Gastroesophageal sphincter (tissue), 4 donors: ENCODE results near the gene EPHB1. TPM values are rescaled to one million over a fixed set of nuclear protein-coding genes. Genes with fewer than 3 reads are reported as not detected.
"Not testable (repeated sequence)": the region's sequence is repeated elsewhere in the genome, so short reads cannot be mapped to it uniquely, and the experiment has no call there.

Source experiments
- ATAC-seq: fragments of 150-250 bp; one replicate; pipeline ENCODE4 v1.9.1; 2016; ENCODE audit warnings: mild to moderate bottlenecking, moderate library complexity
- H3K27ac ChIP-seq, 4 donors: fragments of 200-600 bp; sonication (generic) in 3 of 4; 1 replicate in 3 of 4; 2 replicates in 1 of 4; pipeline ENCODE4 v1.5.1; 2016 to 2019
- H3K27me3 ChIP-seq: fragments of 200-600 bp; sonication (generic); one replicate; pipeline ENCODE4 v1.5.1; 2019
- H3K36me3 ChIP-seq, 2 donors: fragments of 200-600 bp; sonication (generic); one replicate each; pipeline ENCODE4 v1.5.1; 2019; ENCODE audit warnings: control low read depth in 1 of 2
- H3K4me1 ChIP-seq, 3 donors: fragments of 200-600 bp; sonication (generic); 1 replicate in 2 of 3; 2 replicates in 1 of 3; pipeline ENCODE4 v1.5.1; 2016 to 2019; ENCODE audit warnings: control low read depth in 2 of 3
- H3K4me3 ChIP-seq, 2 donors: fragments of 200-600 bp; sonication (generic); one replicate each; pipeline ENCODE4 v1.5.1; 2019; ENCODE audit warnings: mild to moderate bottlenecking in 1 of 2, moderate library complexity in 1 of 2
- H3K9me3 ChIP-seq, 3 donors: fragments of 200-600 bp; sonication (generic); one replicate each; pipeline ENCODE4 v1.5.1; 2017 to 2019; ENCODE audit warnings: control low read depth in 2 of 3
- CTCF ChIP-seq, 4 experiments: fragments of 200-600 bp in 2 of 4; fragments of 450-650 bp in 2 of 4; sonication (generic) in 1 of 4; IDR thresholded peaks; one replicate each; pipeline ENCODE4 v1.5.1; 2017 to 2019; ENCODE audit warnings: antibody characterized with exemption in 4 of 4, mild to moderate bottlenecking in 2 of 4, moderate library complexity in 2 of 4
- EP300 ChIP-seq: sonication (generic); formaldehyde crosslinking; IDR thresholded peaks from one replicate; pipeline ENCODE4 v1.6.1; 2017; ENCODE audit warnings: antibody characterized with exemption, mild to moderate bottlenecking
- POLR2A ChIP-seq, 2 donors: fragments of 450-650 bp; IDR thresholded peaks; one replicate each; pipeline ENCODE4 v1.6.1; 2017; ENCODE audit warnings: antibody characterized with exemption in 2 of 2, mild to moderate bottlenecking in 2 of 2, moderate library complexity in 1 of 2
- POLR2AphosphoS5 ChIP-seq: sonication (generic); formaldehyde crosslinking; IDR thresholded peaks from one replicate; pipeline ENCODE4 v1.6.1; 2017; ENCODE audit warnings: antibody characterized with exemption
- WGBS, 2 donors: methylation state at CpG; one replicate each; pipeline ENCODE4 v1.1.5; 2018; ENCODE audit warnings: low coverage in 1 of 2; 5-methylcytosine and 5-hydroxymethylcytosine counted together
- total RNA-seq, 4 donors: library from RNA; depleted of rRNA; stranded (reverse); fragments of >200 nt; gene quantifications; one replicate each; pipeline ENCODE4 v1.1.0, GENCODE V29; 2016

The EPHB1 gene
- total RNA-seq, 4 donors from 2014 or later: 0.81 to 5.7 (median 2.5) TPM; not detected in 1

- H3K27ac ChIP-seq: no peak overlapping the region
- no peaks in the 10 kb centered on the region for H3K4me1 ChIP-seq
- no peaks in the 10 kb centered on the region for H3K27me3 ChIP-seq
- H3K4me3 ChIP-seq: no peak overlapping the region
- TF ChIP-seq POLR2AphosphoS5 (no peak), EP300 (no peak), POLR2A (IDR thresholded peaks at IDR 0.05) (no peak), CTCF (IDR thresholded peaks at IDR 0.05) (no peak)
- no peak for ATAC-seq
- H3K36me3 ChIP-seq: no peaks in the 10 kb centered on the region
- no peaks in the 10 kb centered on the region for H3K9me3 ChIP-seq
Observed at GRCh38 chr3:134998158-134998557, 203.1 kb downstream of the EPHB1 start.

DNA sequence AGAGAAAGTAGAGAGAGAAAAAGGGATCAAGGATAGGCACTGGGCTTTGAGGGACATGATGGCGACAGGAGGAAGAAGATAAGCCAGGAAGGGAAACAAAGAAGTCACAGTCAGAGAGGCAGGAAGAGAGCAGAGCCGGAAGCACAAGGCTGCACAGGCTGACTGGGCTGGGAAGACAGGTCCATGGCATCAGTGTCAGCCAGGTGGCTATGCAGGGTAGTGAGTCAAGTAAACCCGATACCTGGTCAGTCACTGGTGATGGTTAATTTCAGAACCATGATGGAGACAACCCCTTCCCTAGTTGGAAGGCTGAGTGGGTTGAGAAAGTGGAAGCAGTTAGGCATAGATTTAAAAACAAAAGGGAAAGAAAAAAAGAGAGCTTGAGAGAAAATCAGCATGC is 203.8 kb downstream of the EPHB1 start:
- Histone ChIP-seq H3K4me3 (no peak overlapping the region), H3K9me3 (no peaks in the 10 kb centered on the region), H3K36me3 (no peaks in the 10 kb centered on the region), H3K27me3 (no peaks in the 10 kb centered on the region), H3K4me1 (no peaks in the 10 kb centered on the region), H3K27ac (no peak overlapping the region)
- ATAC-seq: no peak
- TF ChIP-seq POLR2AphosphoS5 (no peak), POLR2A (IDR thresholded peaks at IDR 0.05) (no peak), EP300 (no peak), CTCF (IDR thresholded peaks at IDR 0.05) (no peak)
- 64% methylated on average over 3 of the region's 3 CpGs; no CpG with 5 or more reads in 1 of the 2 donors for WGBS, 2 donors

- Histone ChIP-seq H3K4me1 (no peaks in the 10 kb centered on the region), H3K9me3 (peaks cover 0 to 6% (median 0%) of the 10 kb centered on the region in 3 donors), H3K27me3 (no peaks in the 10 kb centered on the region), H3K4me3 (no peak overlapping the region), H3K36me3 (no peaks in the 10 kb centered on the region), H3K27ac (no peak overlapping the region)
- ATAC-seq: no peak
- TF ChIP-seq POLR2AphosphoS5 (no peak), POLR2A (IDR thresholded peaks at IDR 0.05) (no peak)
- 17 to 35% methylated on average over 4 of the region's 4 CpGs for WGBS, 2 donors
Observed at GRCh38 chr3:135000465-135000864, 205.4 kb downstream of the EPHB1 start.

DNA sequence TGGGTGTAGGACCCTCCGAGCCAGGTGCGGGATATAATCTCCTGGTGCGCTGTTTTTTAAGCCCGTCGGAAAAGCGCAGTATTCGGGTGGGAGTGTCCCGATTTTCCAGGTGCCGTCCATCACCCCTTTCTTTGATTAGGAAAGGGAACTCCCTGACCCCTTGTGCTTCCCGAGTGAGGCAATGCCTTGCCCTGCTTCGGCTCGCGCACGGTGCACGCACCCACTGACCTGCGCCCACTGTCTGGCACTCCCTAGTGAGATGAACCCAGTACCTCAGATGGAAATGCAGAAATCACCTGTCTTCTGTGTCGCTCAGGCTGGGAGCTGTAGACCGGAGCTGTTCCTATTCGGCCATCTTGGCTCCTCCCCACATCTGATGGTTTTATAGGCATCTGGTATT is 210.6 kb downstream of the EPHB1 start:
- not testable (repeated sequence) for H3K27me3 ChIP-seq, H3K36me3 ChIP-seq, H3K9me3 ChIP-seq, H3K27ac ChIP-seq, H3K4me3 ChIP-seq, ATAC-seq, H3K4me1 ChIP-seq
- WGBS, 2 donors: 83 to 99% methylated on average over 1 to 12 of the region's 19 CpGs

- TF ChIP-seq POLR2A (IDR thresholded peaks at IDR 0.05) (no peak), POLR2AphosphoS5 (no peak), EP300 (no peak), CTCF (IDR thresholded peaks at IDR 0.05) (no peak)
- no peaks in the 10 kb centered on the region for H3K36me3 ChIP-seq
- H3K4me1 ChIP-seq: no peaks in the 10 kb centered on the region
- no peak for ATAC-seq
- H3K4me3 ChIP-seq: no peak overlapping the region
- WGBS, 2 donors: 20 to 26% methylated on average over 2 to 5 of the region's 7 CpGs
- no peak overlapping the region for H3K27ac ChIP-seq
- H3K27me3 ChIP-seq: no peaks in the 10 kb centered on the region
- H3K9me3 ChIP-seq: peaks cover 0 to 9% (median 0%) of the 10 kb centered on the region in 3 donors
Observed at GRCh38 chr3:135007607-135008006, 212.5 kb downstream of the EPHB1 start.

DNA sequence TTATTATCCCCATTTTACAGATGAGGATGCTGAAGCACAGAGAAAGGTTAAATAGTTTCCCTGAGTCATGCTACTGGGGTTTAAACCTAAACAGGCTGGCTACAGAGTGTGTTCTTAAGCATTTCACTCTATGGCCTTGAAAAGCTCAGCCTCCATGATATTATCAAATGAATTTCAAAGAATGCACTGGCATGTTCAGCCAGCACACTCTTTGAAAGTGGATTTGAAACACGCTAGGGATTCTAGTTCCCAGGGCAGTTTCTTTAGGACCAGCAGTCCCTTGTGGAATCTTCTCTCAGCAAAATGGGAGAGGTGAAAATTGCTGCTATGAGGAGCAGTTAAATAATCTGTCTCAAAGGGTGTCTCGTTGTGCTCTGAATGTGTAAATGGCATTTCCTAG is 213.3 kb downstream of the EPHB1 start:
- 82 to 100% methylated on average over 1 of the region's 2 CpGs for WGBS, 2 donors
- no peak for ATAC-seq

More for the DNA sequence above, 213.3 kb downstream of the EPHB1 start:
- TF ChIP-seq POLR2AphosphoS5: no peak
- no peak for TF ChIP-seq EP300
- no peak for TF ChIP-seq CTCF (IDR thresholded peaks at IDR 0.05)
- TF ChIP-seq POLR2A (IDR thresholded peaks at IDR 0.05): no peak
- H3K9me3 ChIP-seq: peaks cover 0 to 9% (median 0%) of the 10 kb centered on the region in 3 donors
- H3K27me3 ChIP-seq: no peaks in the 10 kb centered on the region
- H3K36me3 ChIP-seq: no peaks in the 10 kb centered on the region
- no peak overlapping the region for H3K4me3 ChIP-seq
- no peak overlapping the region for H3K27ac ChIP-seq
- no peaks in the 10 kb centered on the region for H3K4me1 ChIP-seq
